ENCODE measurements around the gene ADGRL1.
"Not testable (repeated sequence)": the region's sequence is repeated elsewhere in the genome, so short reads cannot be mapped to it uniquely, and the experiment has no call there.

- TF ChIP-seq CTCF (IDR thresholded peaks at IDR 0.05; ENCODE audit: low read depth, low read length, missing input control); HNF4G (IDR thresholded peaks at IDR 0.05); YY1 (IDR thresholded peaks at IDR 0.05); TAF1 (conservative IDR thresholded peaks at IDR 0.05); REST (IDR thresholded peaks at IDR 0.05); EGR1 (IDR thresholded peaks at IDR 0.05; ENCODE audit: low read depth in 2 of 2); HNF4A (conservative IDR thresholded peaks at IDR 0.05); MAX (IDR thresholded peaks at IDR 0.05); NR2F2 (IDR thresholded peaks at IDR 0.05); FOXA1 (IDR thresholded peaks at IDR 0.05); SP1 (IDR thresholded peaks at IDR 0.05): not testable (repeated sequence)
Measured at GRCh38 chr19:14207796-14208195, 1.8 kb upstream of the ADGRL1 start.
